ENCODE results near the gene NMB.

DNA sequence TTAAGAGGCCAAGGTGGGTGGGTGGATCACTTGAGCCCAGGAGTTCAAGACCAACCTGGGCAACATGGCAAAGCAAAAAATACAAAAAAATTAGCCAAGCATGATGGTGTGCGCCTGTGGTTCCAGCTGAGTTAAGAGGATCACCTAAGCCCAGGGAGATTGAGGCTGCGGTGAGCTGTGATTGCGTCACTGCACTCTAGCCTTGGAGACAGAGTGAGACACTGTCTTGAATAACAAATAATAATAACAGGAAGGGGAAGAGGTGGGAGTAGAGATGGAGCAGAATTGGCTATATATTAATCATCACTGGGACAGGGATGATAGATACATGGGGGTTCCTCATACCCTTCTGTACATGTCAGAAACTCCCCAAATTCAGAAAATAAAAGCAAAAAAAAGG lies 23.8 kb upstream of the NMB start:
- TF ChIP-seq, protein P1, sequence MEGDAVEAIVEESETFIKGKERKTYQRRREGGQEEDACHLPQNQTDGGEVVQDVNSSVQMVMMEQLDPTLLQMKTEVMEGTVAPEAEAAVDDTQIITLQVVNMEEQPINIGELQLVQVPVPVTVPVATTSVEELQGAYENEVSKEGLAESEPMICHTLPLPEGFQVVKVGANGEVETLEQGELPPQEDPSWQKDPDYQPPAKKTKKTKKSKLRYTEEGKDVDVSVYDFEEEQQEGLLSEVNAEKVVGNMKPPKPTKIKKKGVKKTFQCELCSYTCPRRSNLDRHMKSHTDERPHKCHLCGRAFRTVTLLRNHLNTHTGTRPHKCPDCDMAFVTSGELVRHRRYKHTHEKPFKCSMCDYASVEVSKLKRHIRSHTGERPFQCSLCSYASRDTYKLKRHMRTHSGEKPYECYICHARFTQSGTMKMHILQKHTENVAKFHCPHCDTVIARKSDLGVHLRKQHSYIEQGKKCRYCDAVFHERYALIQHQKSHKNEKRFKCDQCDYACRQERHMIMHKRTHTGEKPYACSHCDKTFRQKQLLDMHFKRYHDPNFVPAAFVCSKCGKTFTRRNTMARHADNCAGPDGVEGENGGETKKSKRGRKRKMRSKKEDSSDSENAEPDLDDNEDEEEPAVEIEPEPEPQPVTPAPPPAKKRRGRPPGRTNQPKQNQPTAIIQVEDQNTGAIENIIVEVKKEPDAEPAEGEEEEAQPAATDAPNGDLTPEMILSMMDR (IDR thresholded peaks at IDR 0.05) = no peak
- TF ChIP-seq POLR2A (IDR thresholded peaks at IDR 0.05) (no peak), POLR2AphosphoS5 (IDR thresholded peaks at IDR 0.05) (no peak)

Measured in sigmoid colon (tissue), 4 donors.